Esophagus squamous epithelium (tissue), 4 donors: ENCODE data around the gene HBB.

Experiments
- CTCF ChIP-seq, 6 experiments: fragments of 450-650 bp in 4 of 6; fragments of 200-600 bp in 2 of 6; sonication (generic) in 2 of 6; IDR thresholded peaks; one replicate each; pipeline ENCODE4 v1.5.1; 2016 to 2019; ENCODE audit warnings: antibody characterized with exemption in 6 of 6, mild to moderate bottlenecking in 4 of 6, moderate library complexity in 4 of 6
- POLR2A ChIP-seq, 4 donors: fragments of 450-650 bp; IDR thresholded peaks; one replicate each; pipeline ENCODE4 v1.6.1; 2017; ENCODE audit warnings: antibody characterized with exemption in 4 of 4, mild to moderate bottlenecking in 4 of 4, moderate library complexity in 3 of 4

- TF ChIP-seq CTCF (IDR thresholded peaks at IDR 0.05) (no peak), POLR2A (IDR thresholded peaks at IDR 0.05) (no peak)
Observed at GRCh38 chr11:5188201-5188600, 38.7 kb downstream of the HBB start.
